ENCODE measurements around the gene MIPEP.
"Not testable (repeated sequence)": the region's sequence is repeated elsewhere in the genome, so short reads cannot be mapped to it uniquely, and the experiment has no call there.

MIPEP gene

GRCh38 chr13:23888658-23889614 lies at the start of gene MIPEP:
TSS of gene MIPEP (minus strand) at chr13:23889400. CDS start at chr13:23889320, 80 bp downstream.
- DNase-seq (ENCODE audit: low spot score) = peak; percentile 97

- DNase-seq (ENCODE audit: low spot score) = no peak
Measured at GRCh38 chr13:23934520-23934919, 45.3 kb upstream of the MIPEP start.

- DNase-seq (ENCODE audit: low spot score) = no peak
Measured at GRCh38 chr13:23928985-23929384, 39.8 kb upstream of the MIPEP start.

- no peak for DNase-seq (ENCODE audit: low spot score)
Measured at GRCh38 chr13:23923031-23923430, 33.8 kb upstream of the MIPEP start.

- DNase-seq (ENCODE audit: low spot score) = no peak
Measured at GRCh38 chr13:23922005-23922932, 33.1 kb upstream of the MIPEP start.

- DNase-seq (ENCODE audit: low spot score) = no peak
Measured at GRCh38 chr13:23921451-23921888, 32.3 kb upstream of the MIPEP start.

- DNase-seq (ENCODE audit: low spot score) = no peak
Measured at GRCh38 chr13:23919006-23919405, 29.8 kb upstream of the MIPEP start.

GRCh38 chr13:23918208-23918607 lies 29.0 kb upstream of the MIPEP start:
- DNase-seq (ENCODE audit: low spot score) = no peak

- no peak for DNase-seq (ENCODE audit: low spot score)
Measured at GRCh38 chr13:23915308-23915707, 26.1 kb upstream of the MIPEP start.

- no peak for DNase-seq (ENCODE audit: low spot score)
Measured at GRCh38 chr13:23912469-23912868, 23.3 kb upstream of the MIPEP start.

GRCh38 chr13:23909606-23910005 lies 20.4 kb upstream of the MIPEP start:
- no peak for DNase-seq (ENCODE audit: low spot score)

GRCh38 chr13:23905766-23906165 lies 16.6 kb upstream of the MIPEP start:
- no peak for DNase-seq (ENCODE audit: low spot score)

- DNase-seq (ENCODE audit: low spot score) = no peak
Measured at GRCh38 chr13:23903906-23904280, 14.7 kb upstream of the MIPEP start.

GRCh38 chr13:23902975-23903905 lies 14.0 kb upstream of the MIPEP start:
- DNase-seq (ENCODE audit: low spot score) = peak; percentile 58

- no peak for DNase-seq (ENCODE audit: low spot score)
Measured at GRCh38 chr13:23901365-23901764, 12.2 kb upstream of the MIPEP start.

- DNase-seq (ENCODE audit: low spot score) = no peak
Measured at GRCh38 chr13:23899555-23899954, 10.4 kb upstream of the MIPEP start.

- DNase-seq (ENCODE audit: low spot score) = no peak
Measured at GRCh38 chr13:23898101-23898500, 8.9 kb upstream of the MIPEP start.

GRCh38 chr13:23897452-23897919 lies 8.3 kb upstream of the MIPEP start, which contains the start of gene C1QTNF9B:
TSS of gene C1QTNF9B (minus strand) at chr13:23897502.
- DNase-seq (ENCODE audit: low spot score) = not testable (repeated sequence)

GRCh38 chr13:23894746-23895145 lies 5.5 kb upstream of the MIPEP start:
- not testable (repeated sequence) for DNase-seq (ENCODE audit: low spot score)

GRCh38 chr13:23893791-23894190 lies 4.6 kb upstream of the MIPEP start:
- DNase-seq (ENCODE audit: low spot score) = not testable (repeated sequence)
